ENCODE data around the gene SETD1A.
A peak's percentile ranks its signal among the peaks of the same experiment; 100 is the strongest.

SETD1A gene

DNA sequence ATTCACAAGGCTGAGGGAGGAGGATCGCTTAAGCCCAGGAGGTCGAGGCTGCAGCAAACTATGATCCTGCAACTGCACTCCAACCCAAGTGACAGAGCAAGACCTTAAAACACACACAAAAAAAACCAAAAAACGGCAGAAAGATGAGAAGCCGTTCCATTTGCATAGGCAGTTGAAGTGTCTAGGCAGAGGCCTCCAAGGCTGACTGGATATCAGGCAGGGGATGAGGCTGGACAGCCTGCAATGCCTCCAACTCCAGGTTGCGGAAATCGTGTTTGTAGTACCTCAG lies 36.2 kb upstream of the SETD1A start:
- peak overlapping the region; percentile 76 for H3K4me3 ChIP-seq (replicated peaks; ENCODE audit: low read depth, low read length)
- no peak for TF ChIP-seq CTCF (IDR thresholded peaks at IDR 0.05; ENCODE audit: low read depth, low read length, missing control alignments)
- no peak for DNase-seq (ENCODE audit: extremely low read depth, low read depth)

DNA sequence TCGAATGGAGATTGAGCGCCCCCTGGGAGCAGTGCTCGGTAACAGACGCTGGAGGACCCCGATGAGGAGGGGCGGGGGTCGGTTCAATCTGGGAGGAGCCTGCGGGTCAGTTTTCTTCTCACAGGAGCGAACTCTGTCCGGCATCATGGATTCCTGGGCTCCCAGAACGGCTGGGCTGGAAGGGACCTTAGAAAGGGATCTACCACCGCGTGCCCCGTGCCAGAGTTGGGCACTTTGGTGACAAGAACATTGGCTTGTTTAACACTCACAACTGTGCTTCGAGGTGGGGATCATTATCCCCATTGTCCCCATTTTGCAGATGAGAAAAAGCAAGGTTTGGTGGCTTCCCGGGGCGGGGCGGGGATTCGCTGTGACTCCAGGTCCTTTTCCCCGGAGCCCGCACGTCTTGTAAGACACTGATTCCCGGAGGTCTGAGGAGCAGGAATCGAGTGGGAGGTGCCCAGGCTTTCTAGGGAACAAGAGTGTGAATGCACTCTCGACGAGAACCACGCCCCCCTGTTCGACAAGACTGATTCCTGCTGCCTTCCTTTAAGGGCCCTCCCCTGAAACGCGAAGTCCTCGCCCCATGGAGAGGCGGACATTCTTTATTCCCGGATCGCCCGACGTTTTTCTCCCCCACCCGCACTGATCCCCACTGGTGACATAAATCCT lies 35.7 kb upstream of the SETD1A start:
- H3K4me3 ChIP-seq (replicated peaks; ENCODE audit: low read depth, low read length) = peak overlapping the region; percentile 76
- peak; percentile 73 for DNase-seq (ENCODE audit: extremely low read depth, low read depth)
- peak; percentile 85 for TF ChIP-seq CTCF (IDR thresholded peaks at IDR 0.05; ENCODE audit: low read depth, low read length, missing control alignments)

DNA sequence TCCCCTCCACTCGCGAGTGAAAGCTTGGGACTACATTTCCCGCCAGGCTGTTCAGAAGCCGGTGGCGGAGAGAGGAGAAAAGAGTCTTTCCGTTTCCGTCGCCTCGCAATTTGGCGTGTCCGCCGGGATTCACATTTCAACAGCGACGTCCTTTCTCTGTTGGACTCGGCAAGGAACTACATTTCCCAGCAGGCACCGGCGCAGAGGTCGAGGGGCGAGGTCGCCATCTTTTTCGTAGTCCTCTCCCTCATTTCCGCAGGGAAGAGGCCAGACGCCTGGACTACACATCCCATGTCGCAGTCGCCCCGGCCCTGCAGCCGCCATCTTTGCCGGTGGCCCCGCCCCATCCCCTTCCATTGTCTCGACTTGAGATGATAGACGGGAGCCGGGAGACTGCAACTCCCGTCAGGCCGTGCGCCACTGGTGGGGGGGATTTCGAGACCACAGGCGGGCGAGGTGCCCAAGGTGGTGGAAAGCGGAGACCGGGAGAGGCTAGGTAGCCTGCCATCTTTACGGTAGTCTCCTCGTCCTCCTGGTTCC lies 35.1 kb upstream of the SETD1A start:
- H3K4me3 ChIP-seq (replicated peaks; ENCODE audit: low read depth, low read length) = peak overlapping the region; percentile 76
- DNase-seq (ENCODE audit: extremely low read depth, low read depth) = peak; percentile 99

GRCh38 chr16:30922960-30923535 lies 34.5 kb upstream of the SETD1A start:
- peak overlapping the region; percentile 76 for H3K4me3 ChIP-seq (replicated peaks; ENCODE audit: low read depth, low read length)
- TF ChIP-seq CTCF (IDR thresholded peaks at IDR 0.05; ENCODE audit: low read depth, low read length, missing control alignments) = no peak
- peak; percentile 99 for DNase-seq (ENCODE audit: extremely low read depth, low read depth)

More for the DNA sequence above, 35.1 kb upstream of the SETD1A start:
- no peak for TF ChIP-seq CTCF (IDR thresholded peaks at IDR 0.05; ENCODE audit: low read depth, low read length, missing control alignments)

GRCh38 chr16:30923554-30924075 lies 33.9 kb upstream of the SETD1A start, which contains the start of gene FBXL19:
Gene FBXL19 (plus strand): TSS chr16:30923572. CDS start chr16:30925755, 2,183 bp downstream.
- no peak for TF ChIP-seq CTCF (IDR thresholded peaks at IDR 0.05; ENCODE audit: low read depth, low read length, missing control alignments)
- peak within 1 kb of the TSS; percentile 76 for H3K4me3 ChIP-seq (replicated peaks; ENCODE audit: low read depth, low read length)
- DNase-seq (ENCODE audit: extremely low read depth, low read depth) = no peak

GRCh38 chr16:30924076-30924912 lies 33.3 kb upstream of the SETD1A start:
- no peak for TF ChIP-seq CTCF (IDR thresholded peaks at IDR 0.05; ENCODE audit: low read depth, low read length, missing control alignments)
- peak overlapping the region; percentile 76 for H3K4me3 ChIP-seq (replicated peaks; ENCODE audit: low read depth, low read length)
- no peak for DNase-seq (ENCODE audit: extremely low read depth, low read depth)

Data from HFF-Myc (cell line).